CD14-positive monocyte (primary cell): ENCODE measurements around the gene SLC39A10. TPM values are rescaled to one million over a fixed set of nuclear protein-coding genes. Genes with fewer than 3 reads are reported as not detected.

Source experiments
- DNase-seq, 3 donors: peaks; one replicate each; pipeline ENCODE4 v3.0.0-alpha.2; 2011 to 2022
- H2AFZ ChIP-seq: 2 replicates; pipeline ENCODE4 v1.6.0; 2012; ENCODE audit warnings: mild to moderate bottlenecking, low read depth, low read length, inconsistent platforms; ENCODE audit not compliant: insufficient read depth, poor library complexity, severe bottlenecking
- H3K27ac ChIP-seq, 2 donors: 1 replicate in 1 of 2; 2 replicates in 1 of 2; pipeline ENCODE4 v1.5.1; 2012 to 2013; ENCODE audit warnings: low read length in 2 of 2, control low read depth in 1 of 2, inconsistent platforms in 1 of 2, low read depth in 1 of 2, mild to moderate bottlenecking in 1 of 2
- H3K27me3 ChIP-seq, 2 donors: one replicate each; pipeline versions ENCODE4 v1.6.0 to v1.6.1; 2011 to 2013; ENCODE audit warnings: low read length in 2 of 2; ENCODE audit not compliant: control insufficient read depth in 2 of 2, insufficient read depth in 2 of 2
- H3K36me3 ChIP-seq, 2 donors: replicated peaks in 1 of 2; 1 replicate in 1 of 2; 2 replicates in 1 of 2; pipeline versions ENCODE4 v1.5.1 to v1.6.1; 2012 to 2013; ENCODE audit warnings: low read length in 2 of 2, control low read depth in 1 of 2, inconsistent platforms in 1 of 2, mild to moderate bottlenecking in 1 of 2; ENCODE audit not compliant: insufficient read depth in 2 of 2, control insufficient read depth in 1 of 2
- H3K4me1 ChIP-seq, 2 donors: 1 replicate in 1 of 2; 2 replicates in 1 of 2; pipeline versions ENCODE4 v1.5.1 to v1.6.1; 2012 to 2013; ENCODE audit warnings: low read length in 2 of 2, control low read depth in 1 of 2, inconsistent platforms in 1 of 2, mild to moderate bottlenecking in 1 of 2, moderate library complexity in 1 of 2; ENCODE audit not compliant: insufficient read depth in 2 of 2, control insufficient read depth in 1 of 2
- H3K4me2 ChIP-seq: replicated peaks from 2 replicates; pipeline ENCODE3; 2012; ENCODE audit warnings: low read length, moderate library complexity, mild to moderate bottlenecking; ENCODE audit not compliant: poor library complexity, severe bottlenecking; ENCODE audit errors: extremely low read depth
- H3K4me3 ChIP-seq, 3 experiments: fragments of 200-600 bp in 1 of 3; sonication (generic) in 1 of 3; replicated peaks in 1 of 3; 1 replicate in 2 of 3; 2 replicates in 1 of 3; pipeline ENCODE4 v1.5.1; 2011 to 2013; ENCODE audit warnings: low read length in 3 of 3, mild to moderate bottlenecking in 3 of 3, control low read depth in 2 of 3, low read depth in 2 of 3, inconsistent platforms in 1 of 3, moderate library complexity in 1 of 3
- H3K79me2 ChIP-seq: 2 replicates; pipeline ENCODE4 v1.6.0; 2012; ENCODE audit warnings: mild to moderate bottlenecking, control low read depth, inconsistent platforms, low read length, moderate library complexity; ENCODE audit not compliant: insufficient read depth
- H3K9ac ChIP-seq: 2 replicates; pipeline ENCODE4 v1.6.0; 2017; ENCODE audit warnings: low read length, mild to moderate bottlenecking; ENCODE audit not compliant: insufficient read depth, poor library complexity, severe bottlenecking
- H3K9me3 ChIP-seq, 2 donors: replicated peaks in 1 of 2; 1 replicate in 1 of 2; 2 replicates in 1 of 2; pipeline versions ENCODE4 v1.5.1 to v1.6.1; 2012 to 2013; ENCODE audit warnings: low read length in 2 of 2, control low read depth in 1 of 2; ENCODE audit not compliant: control insufficient read depth in 1 of 2, insufficient read depth in 1 of 2
- H4K20me1 ChIP-seq: 2 replicates; pipeline ENCODE4 v1.6.0; 2012; ENCODE audit warnings: mild to moderate bottlenecking, low read length, control low read depth, moderate library complexity; ENCODE audit not compliant: insufficient read depth
- H3K27ac Mint-ChIP-seq, 7 donors: one replicate each; pipeline ENCODE4 v1.8.0; 2020; ENCODE audit warnings: mild to moderate bottlenecking in 7 of 7, mixed read lengths in 7 of 7, moderate library complexity in 6 of 7, inconsistent platforms in 2 of 7
- H3K27me3 Mint-ChIP-seq, 3 donors: one replicate each; pipeline ENCODE4 v1.8.0; 2021 to 2022; ENCODE audit warnings: low read depth in 3 of 3, mild to moderate bottlenecking in 3 of 3, mixed read lengths in 3 of 3, moderate library complexity in 3 of 3, inconsistent platforms in 1 of 3
- H3K36me3 Mint-ChIP-seq, 2 donors: one replicate each; pipeline ENCODE4 v1.8.0; 2020; ENCODE audit warnings: mixed read lengths in 2 of 2, inconsistent platforms in 1 of 2, mild to moderate bottlenecking in 1 of 2
- H3K4me1 Mint-ChIP-seq: one replicate; pipeline ENCODE4 v1.8.0; 2020; ENCODE audit warnings: mild to moderate bottlenecking, mixed read lengths
- H3K4me3 Mint-ChIP-seq, 2 donors: one replicate each; pipeline ENCODE4 v1.8.0; 2020; ENCODE audit warnings: mild to moderate bottlenecking in 2 of 2, mixed read lengths in 2 of 2, moderate library complexity in 1 of 2
- H3K9me3 Mint-ChIP-seq, 7 donors: one replicate each; pipeline ENCODE4 v1.8.0; 2020 to 2022; ENCODE audit warnings: mixed read lengths in 7 of 7, mild to moderate bottlenecking in 6 of 7, moderate library complexity in 6 of 7, inconsistent platforms in 2 of 7
- CTCF ChIP-seq: fragments of 200-600 bp; IDR thresholded peaks from one replicate; pipeline ENCODE4 v1.8.0; 2022; ENCODE audit warnings: antibody characterized with exemption, mild to moderate bottlenecking
- WGBS: methylation state at CpG from one replicate; pipeline ENCODE4 v1.1.5; 2013; ENCODE audit warnings: missing lambda C conversion rate; ENCODE audit not compliant: insufficient coverage; 5-methylcytosine and 5-hydroxymethylcytosine counted together
- intact Hi-C, 2 donors: fragments of 100-400 bp; cut with micrococcal nuclease; formaldehyde crosslinking; loops; one replicate each; pipeline versions ENCODE4 v1.15.0 to v1.15.1; 2023
- polyA plus RNA-seq, 3 donors: library from polyadenylated mRNA; depleted of rRNA in 1 of 3; unstranded in 2 of 3; stranded (reverse) in 1 of 3; fragments of 300-500 nt in 2 of 3; fragments of >200 nt in 1 of 3; fragmentation: Illumina TruSeq in 2 of 3; gene quantifications; 1 replicate in 2 of 3; 2 replicates in 1 of 3; pipeline ENCODE4 v1.2.3, GENCODE V29; 2012 to 2021

Gene SLC39A10
- polyA plus RNA-seq, 3 donors = 5.2 to 6.9 (median 5.2) TPM

DNA sequence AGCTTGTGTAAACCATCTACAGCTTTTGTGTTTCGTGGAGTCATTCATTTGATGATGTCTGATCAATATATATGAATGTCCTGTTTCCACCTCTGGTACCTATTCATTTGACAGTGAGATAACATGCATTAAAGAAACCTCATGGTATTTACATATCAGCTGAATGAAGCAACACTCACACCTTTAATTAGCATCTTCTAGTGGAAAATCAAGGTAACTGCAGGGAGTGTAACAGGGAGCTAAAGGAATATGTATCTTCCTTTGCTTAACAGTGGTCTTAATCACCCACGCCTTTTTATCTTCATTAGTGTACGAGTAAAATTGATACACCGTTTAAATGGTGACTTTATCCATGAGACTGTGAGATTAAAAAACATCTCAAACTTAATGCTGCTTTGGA lies 15.6 kb downstream of the SLC39A10 start:
- TF ChIP-seq CTCF = no peak
- Histone ChIP-seq H3K4me2 (no peak overlapping the region), H3K79me2 (no peaks in the 10 kb centered on the region), H3K27me3 (no peaks in the 10 kb centered on the region), H3K9ac (no peak overlapping the region), H2AFZ (no peak overlapping the region), H4K20me1 (no peaks in the 10 kb centered on the region), H3K36me3 (no peaks in the 10 kb centered on the region), H3K9me3 (no peaks in the 10 kb centered on the region), H3K4me3 (no peak overlapping the region), H3K4me1 (no peaks in the 10 kb centered on the region), H3K27ac (no peak overlapping the region)
- no peak for DNase-seq
- no CpG with 5 or more reads among the region's 4 CpGs for WGBS
- Mint-ChIP-seq H3K4me3 (no peak overlapping the region), H3K4me1 (peaks cover 8% of the 10 kb centered on the region), H3K36me3 (peaks cover 0 to 1% of the 10 kb centered on the region in 2 donors), H3K27me3 (no peaks in the 10 kb centered on the region), H3K9me3 (peaks cover 0 to 3% (median 0%) of the 10 kb centered on the region in 7 donors), H3K27ac (no peak overlapping the region)
- intact Hi-C loops = no loop called here

- Histone ChIP-seq H3K4me2 (no peak overlapping the region), H3K4me3 (no peak overlapping the region), H3K27ac (no peak overlapping the region), H3K27me3 (no peaks in the 10 kb centered on the region), H3K4me1 (no peaks in the 10 kb centered on the region), H3K36me3 (no peaks in the 10 kb centered on the region), H3K9me3 (no peaks in the 10 kb centered on the region), H4K20me1 (no peaks in the 10 kb centered on the region), H3K9ac (no peak overlapping the region), H2AFZ (no peak overlapping the region), H3K79me2 (no peaks in the 10 kb centered on the region)
- no peak for DNase-seq
- TF ChIP-seq CTCF = no peak
- H3K9me3 Mint-ChIP-seq = peaks cover 0 to 3% (median 0%) of the 10 kb centered on the region in 7 donors
- H3K4me3 Mint-ChIP-seq = no peak overlapping the region
- no peak overlapping the region for H3K27ac Mint-ChIP-seq
- intact Hi-C loops = no loop called here
- H3K4me1 Mint-ChIP-seq = peaks cover 8% of the 10 kb centered on the region
- WGBS = no CpG with 5 or more reads among the region's 4 CpGs
- H3K36me3 Mint-ChIP-seq = peaks cover 0 to 1% of the 10 kb centered on the region in 2 donors
- H3K27me3 Mint-ChIP-seq = no peaks in the 10 kb centered on the region
Observed at GRCh38 chr2:195674491-195675221, 17.6 kb downstream of the SLC39A10 start.
